SK-N-SH (cell line): ENCODE data around the gene SLC7A14.

ENCODE experiments used
- CTCF ChIP-seq: fragments of 200-600 bp; sonication (generic); IDR thresholded peaks from 2 replicates; pipeline ENCODE4 v1.6.1; 2017; ENCODE audit warnings: antibody characterized with exemption, mild to moderate bottlenecking, moderate library complexity
- EZH2phosphoT487 ChIP-seq: fragments of 200-600 bp; sonication (generic); IDR thresholded peaks from 2 replicates; pipeline ENCODE4 v1.6.1; 2017; ENCODE audit warnings: low read depth, mixed run types, mild to moderate bottlenecking, antibody characterized with exemption, moderate library complexity, borderline replicate concordance
- FOXM1 ChIP-seq: IDR thresholded peaks from 2 replicates; pipeline ENCODE4 v1.4.0; 2012; ENCODE audit warnings: low read depth, mild to moderate bottlenecking
- MAX ChIP-seq: IDR thresholded peaks from 2 replicates; pipeline ENCODE4 v1.4.0; 2012; ENCODE audit warnings: low read depth
- MEF2A ChIP-seq: IDR thresholded peaks from 2 replicates; pipeline ENCODE4 v1.4.0; 2012; ENCODE audit warnings: low read depth, borderline replicate concordance
- MXI1 ChIP-seq: IDR thresholded peaks from 2 replicates; pipeline ENCODE4 v1.6.1; 2012; ENCODE audit warnings: mild to moderate bottlenecking, low read depth, low read length, improper control_type of control experiment
- NFIC ChIP-seq: IDR thresholded peaks from 2 replicates; pipeline ENCODE4 v1.4.0; 2012; ENCODE audit warnings: borderline replicate concordance
- POLR2AphosphoS5 ChIP-seq: IDR thresholded peaks from 2 replicates; pipeline ENCODE4 v1.6.1; 2012; ENCODE audit warnings: low read depth, low read length
- SIN3A ChIP-seq: IDR thresholded peaks from 2 replicates; pipeline ENCODE4 v1.6.1; 2012; ENCODE audit warnings: low read depth, mild to moderate bottlenecking, low read length, moderate library complexity, borderline replicate concordance
- SMC3 ChIP-seq: IDR thresholded peaks from 2 replicates; pipeline ENCODE4 v1.6.1; 2012; ENCODE audit warnings: low read depth, low read length, improper control_type of control experiment
- YY1 ChIP-seq: IDR thresholded peaks from 2 replicates; pipeline ENCODE4 v1.4.0; 2012; ENCODE audit warnings: low read depth, mild to moderate bottlenecking

- TF ChIP-seq EZH2phosphoT487 (no peak), CTCF (no peak), MXI1 (no peak), YY1 (no peak), POLR2AphosphoS5 (no peak), MAX (no peak), SIN3A (no peak), FOXM1 (no peak), MEF2A (no peak), NFIC (no peak), SMC3 (no peak)
Measured at GRCh38 chr3:170487031-170487430, 98.8 kb downstream of the SLC7A14 start.
